HepG2 (cell line): Measurements from ENCODE around the gene ZNF316. TPM values are rescaled to one million over a fixed set of nuclear protein-coding genes. Genes with fewer than 3 reads are reported as not detected.

Experiments
- ASH2L ChIP-seq: fragments of 300-600, 200-600 bp; sonication (generic); IDR thresholded peaks from 2 replicates; pipeline ENCODE4 v1.7.0; 2017; ENCODE audit warnings: low read depth, mild to moderate bottlenecking, moderate library complexity, mixed read lengths, low read length; ENCODE audit not compliant: insufficient read length
- CCAR2 ChIP-seq: fragments of 200-400 bp; formaldehyde crosslinking; optimal IDR thresholded peaks from 2 replicates; pipeline ENCODE3; 2018; ENCODE audit warnings: low read depth, mild to moderate bottlenecking, low read length, moderate library complexity
- EZH2 ChIP-seq: conservative IDR thresholded peaks from 2 replicates; pipeline ENCODE4 v1.6.1; 2012; ENCODE audit warnings: mild to moderate bottlenecking, low read depth, low read length, moderate library complexity
- FIP1L1 ChIP-seq: fragments of 200-400 bp; formaldehyde crosslinking; IDR thresholded peaks from 2 replicates; pipeline ENCODE4 v1.6.1; 2018; ENCODE audit warnings: low read depth, mild to moderate bottlenecking, low read length, moderate library complexity, borderline replicate concordance; ENCODE audit not compliant: insufficient read depth
- GTF3A ChIP-seq: sonication (generic); formaldehyde crosslinking; conservative IDR thresholded peaks from 2 replicates; pipeline ENCODE4 v1.4.0; 2020; ENCODE audit warnings: mild to moderate bottlenecking, missing genetic modification reagents
- MEIS2 ChIP-seq: sonication (generic); formaldehyde crosslinking; IDR thresholded peaks from 2 replicates; pipeline ENCODE4 v1.9.0; 2021; ENCODE audit warnings: mild to moderate bottlenecking, missing genetic modification reagents
- PCBP1 ChIP-seq: fragments of 200-400 bp; formaldehyde crosslinking; IDR thresholded peaks from 2 replicates; pipeline ENCODE4 v1.6.1; 2017; ENCODE audit warnings: mild to moderate bottlenecking, low read depth, low read length, borderline replicate concordance
- RFXANK ChIP-seq: IDR thresholded peaks from 2 replicates; pipeline ENCODE4 v1.6.1; 2016
- XBP1 ChIP-seq: sonication (generic); formaldehyde crosslinking; IDR thresholded peaks from 2 replicates; pipeline ENCODE4 v1.5.0; 2020; ENCODE audit warnings: missing genetic modification reagents
- ZEB1 ChIP-seq: IDR thresholded peaks from 2 replicates; pipeline ENCODE4 v1.6.1; 2012; ENCODE audit warnings: mild to moderate bottlenecking, low read depth, inconsistent platforms; ENCODE audit not compliant: insufficient replicate concordance
- ZFP62 ChIP-seq: sonication (generic); formaldehyde crosslinking; IDR thresholded peaks from 2 replicates; pipeline ENCODE4 v1.4.0; 2020; ENCODE audit warnings: missing genetic modification reagents
- ZNF263 ChIP-seq: sonication (generic); formaldehyde crosslinking; IDR thresholded peaks from 2 replicates; pipeline ENCODE4 v1.4.0; 2020; ENCODE audit warnings: missing genetic modification reagents
- ZNF33B ChIP-seq: sonication (generic); formaldehyde crosslinking; IDR thresholded peaks from 2 replicates; pipeline ENCODE4 v1.5.1; 2020; ENCODE audit warnings: mild to moderate bottlenecking, missing genetic modification reagents
- ZNF547 ChIP-seq: sonication (generic); formaldehyde crosslinking; IDR thresholded peaks from 2 replicates; pipeline ENCODE4 v1.5.1; 2020; ENCODE audit warnings: mild to moderate bottlenecking, missing genetic modification reagents
- ZNF672 ChIP-seq: sonication (generic); formaldehyde crosslinking; IDR thresholded peaks from 2 replicates; pipeline ENCODE4 v1.8.1; 2022; ENCODE audit warnings: missing genetic modification reagents
- ZSCAN21 ChIP-seq: sonication (generic); formaldehyde crosslinking; IDR thresholded peaks from 2 replicates; pipeline ENCODE4 v1.8.0; 2022; ENCODE audit warnings: mild to moderate bottlenecking, missing genetic modification reagents, moderate library complexity, borderline replicate concordance
- polyA plus RNA-seq, 8 experiments: library from polyadenylated mRNA; depleted of rRNA in 3 of 8; stranded (reverse) in 7 of 8; unstranded in 1 of 8; fragments of >200 nt; fragmentation: Illumina TruSeq in 4 of 8; extraction: Trizol in 4 of 8; gene quantifications; 2 replicates each; pipeline versions ENCODE4 v1.2.1 to v1.2.3, GENCODE V29; 2011 to 2016; ENCODE audit warnings: low read depth in 4 of 8, missing spikeins in 1 of 8, mixed read lengths in 1 of 8; ENCODE audit not compliant: insufficient read depth in 1 of 8
- total RNA-seq, 5 experiments: library from RNA; depleted of rRNA; stranded (reverse); fragments of >200 nt; fragmentation: Illumina TruSeq; extraction: Trizol; gene quantifications; 2 replicates each; pipeline ENCODE4 v1.2.3, GENCODE V29; 2016; ENCODE audit warnings: low read depth in 1 of 5
- TF ChIP-seq, protein P1 (sequence below): sonication (generic); formaldehyde crosslinking; IDR thresholded peaks from 2 replicates; pipeline ENCODE4 v1.8.1; 2023; ENCODE audit warnings: mild to moderate bottlenecking, missing genetic modification reagents, borderline replicate concordance
- TF ChIP-seq, protein P2 (sequence below): sonication (generic); formaldehyde crosslinking; IDR thresholded peaks from 2 replicates; pipeline ENCODE4 v1.4.0; 2020; ENCODE audit warnings: mild to moderate bottlenecking, missing genetic modification reagents
- TF ChIP-seq, protein P3 (sequence below): sonication (generic); formaldehyde crosslinking; IDR thresholded peaks from 2 replicates; pipeline ENCODE4 v1.5.0; 2020; ENCODE audit warnings: mild to moderate bottlenecking, missing genetic modification reagents

The ZNF316 gene
- total and polyA plus RNA-seq, 2 of the 13 experiments (the other 11 are each of a cell fraction or from before 2014, with no cell fraction given), result 4.3 to 9.9 TPM

DNA sequence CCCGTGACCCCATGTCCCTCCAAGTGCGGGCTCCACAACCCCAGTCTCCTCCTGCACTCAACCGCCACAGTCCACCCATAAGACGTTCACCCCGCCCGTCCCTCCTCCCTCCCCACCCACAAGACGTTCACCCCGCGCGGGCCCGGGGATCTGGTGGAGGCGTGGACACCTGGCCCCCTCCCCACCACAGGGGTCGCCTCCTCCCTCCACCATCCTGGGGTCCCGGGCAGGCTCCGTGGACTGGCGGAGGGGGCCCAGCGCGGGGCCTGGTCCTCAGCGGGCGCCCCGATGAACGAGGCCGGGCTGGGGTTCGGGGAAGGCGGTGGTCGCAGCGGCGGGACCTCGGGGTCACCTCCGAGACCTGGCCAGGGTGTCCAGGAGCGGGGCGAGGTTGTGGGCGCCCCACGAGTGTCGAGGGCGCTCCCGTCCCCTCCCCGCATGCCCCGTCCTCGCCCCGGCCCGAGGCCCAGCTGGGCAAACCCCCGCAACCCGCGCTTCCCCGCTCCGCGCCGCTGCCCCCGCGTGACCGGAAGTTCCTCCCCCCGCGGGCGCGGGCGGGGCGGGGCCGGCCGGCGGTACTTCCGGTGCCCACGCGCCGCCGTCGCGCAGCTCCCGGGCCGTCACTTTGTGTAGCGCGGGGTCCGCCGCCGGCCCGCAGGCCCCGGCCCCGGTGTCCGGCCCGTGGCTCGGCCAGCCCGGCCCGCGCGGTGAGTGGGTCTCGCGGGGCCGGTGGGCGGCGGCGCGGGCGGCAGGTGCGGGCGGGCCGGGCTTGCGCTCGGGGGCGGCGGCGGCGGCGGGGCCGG is at the start of gene ZNF316 (continued):
- TF ChIP-seq, protein P1, sequence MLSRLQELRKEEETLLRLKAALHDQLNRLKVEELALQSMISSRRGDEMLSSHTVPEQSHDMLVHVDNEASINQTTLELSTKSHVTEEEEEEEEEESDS, result no peak
- no peak for TF ChIP-seq ZFP62 (CRISPR knock-in tag)
- 0 out of 2 replicates have a peak, but pooled peaks have one; percentile 20 for TF ChIP-seq MEIS2 (CRISPR knock-in tag)
- TF ChIP-seq ZNF263 (CRISPR knock-in tag), result peak; percentile 20; the same call in 1 of the 2 replicates
- TF ChIP-seq FIP1L1, result no peak
- no peak for TF ChIP-seq CCAR2
- TF ChIP-seq XBP1 (CRISPR knock-in tag), result no peak
- peak; percentile 42; the same call in 1 of the 2 replicates for TF ChIP-seq ZNF547 (CRISPR knock-in tag)
- no peak for TF ChIP-seq ZEB1
- peak; percentile 52; the same call in 1 of the 2 replicates for TF ChIP-seq ZNF33B (CRISPR knock-in tag)
- no peak for TF ChIP-seq EZH2
- TF ChIP-seq, protein P2, sequence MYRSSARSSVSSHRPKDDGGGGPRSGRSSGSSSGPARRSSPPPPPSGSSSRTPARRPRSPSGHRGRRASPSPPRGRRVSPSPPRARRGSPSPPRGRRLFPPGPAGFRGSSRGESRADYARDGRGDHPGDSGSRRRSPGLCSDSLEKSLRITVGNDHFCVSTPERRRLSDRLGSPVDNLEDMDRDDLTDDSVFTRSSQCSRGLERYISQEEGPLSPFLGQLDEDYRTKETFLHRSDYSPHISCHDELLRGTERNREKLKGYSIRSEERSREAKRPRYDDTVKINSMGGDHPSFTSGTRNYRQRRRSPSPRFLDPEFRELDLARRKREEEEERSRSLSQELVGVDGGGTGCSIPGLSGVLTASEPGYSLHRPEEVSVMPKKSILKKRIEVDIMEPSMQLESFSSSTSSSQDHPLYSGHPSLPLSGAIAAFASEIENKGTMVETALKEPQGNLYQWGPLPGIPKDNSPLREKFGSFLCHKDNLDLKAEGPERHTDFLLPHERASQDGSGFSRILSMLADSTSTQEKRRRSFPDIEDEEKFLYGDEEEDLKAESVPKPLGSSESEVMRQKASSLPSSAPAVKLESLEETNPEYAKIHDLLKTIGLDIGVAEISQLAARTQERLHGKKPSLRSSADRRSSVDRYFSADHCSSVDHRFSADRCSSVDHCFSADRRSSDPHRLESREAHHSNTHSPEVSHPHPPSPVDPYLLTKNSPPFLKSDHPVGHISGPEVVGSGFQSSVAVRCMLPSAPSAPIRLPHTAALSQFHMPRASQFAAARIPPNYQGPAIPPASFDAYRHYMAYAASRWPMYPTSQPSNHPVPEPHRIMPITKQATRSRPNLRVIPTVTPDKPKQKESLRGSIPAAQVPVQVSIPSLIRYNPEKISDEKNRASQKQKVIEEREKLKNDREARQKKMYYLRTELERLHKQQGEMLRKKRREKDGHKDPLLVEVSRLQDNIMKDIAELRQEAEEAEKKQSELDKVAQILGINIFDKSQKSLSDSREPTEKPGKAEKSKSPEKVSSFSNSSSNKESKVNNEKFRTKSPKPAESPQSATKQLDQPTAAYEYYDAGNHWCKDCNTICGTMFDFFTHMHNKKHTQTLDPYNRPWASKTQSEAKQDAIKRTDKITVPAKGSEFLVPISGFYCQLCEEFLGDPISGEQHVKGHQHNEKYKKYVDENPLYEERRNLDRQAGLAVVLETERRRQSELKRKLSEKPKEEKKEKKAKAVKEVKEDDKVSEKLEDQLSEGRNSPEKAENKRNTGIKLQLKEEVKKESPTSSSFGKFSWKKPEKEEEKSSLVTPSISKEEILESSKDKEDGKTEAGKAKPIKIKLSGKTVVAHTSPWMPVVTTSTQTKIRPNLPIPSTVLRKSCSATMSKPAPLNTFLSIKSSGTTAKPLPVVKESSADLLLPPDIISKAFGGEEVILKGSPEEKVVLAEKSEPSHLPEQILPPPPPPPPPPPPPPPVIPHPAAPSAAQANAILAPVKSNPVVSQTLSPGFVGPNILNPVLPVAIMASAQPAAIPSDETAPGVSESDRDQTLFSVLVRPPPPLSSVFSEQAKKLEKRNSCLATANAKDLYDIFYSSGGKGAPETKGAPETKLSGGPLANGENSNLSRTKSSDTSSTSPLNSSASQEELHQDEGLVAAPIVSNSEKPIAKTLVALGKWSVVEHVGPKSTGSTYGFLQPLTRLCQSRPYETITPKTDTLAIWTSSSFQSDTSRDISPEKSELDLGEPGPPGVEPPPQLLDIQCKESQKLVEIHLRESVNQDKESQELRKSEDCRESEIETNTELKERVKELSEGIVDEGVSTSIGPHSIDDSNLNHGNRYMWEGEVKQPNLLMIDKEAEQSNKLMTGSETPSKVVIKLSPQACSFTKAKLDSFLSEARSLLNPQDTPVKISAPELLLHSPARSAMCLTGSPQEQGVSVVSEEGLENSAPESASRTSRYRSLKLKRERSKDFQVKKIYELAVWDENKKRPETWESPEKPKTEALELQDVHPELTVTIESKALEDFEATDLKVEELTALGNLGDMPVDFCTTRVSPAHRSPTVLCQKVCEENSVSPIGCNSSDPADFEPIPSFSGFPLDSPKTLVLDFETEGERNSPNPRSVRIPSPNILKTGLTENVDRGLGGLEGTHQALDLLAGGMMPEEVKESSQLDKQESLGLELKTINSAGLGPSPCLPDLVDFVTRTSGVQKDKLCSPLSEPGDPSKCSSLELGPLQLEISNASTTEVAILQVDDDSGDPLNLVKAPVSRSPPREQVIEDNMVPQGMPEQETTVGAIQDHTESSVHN, result no peak
- TF ChIP-seq, protein P3, sequence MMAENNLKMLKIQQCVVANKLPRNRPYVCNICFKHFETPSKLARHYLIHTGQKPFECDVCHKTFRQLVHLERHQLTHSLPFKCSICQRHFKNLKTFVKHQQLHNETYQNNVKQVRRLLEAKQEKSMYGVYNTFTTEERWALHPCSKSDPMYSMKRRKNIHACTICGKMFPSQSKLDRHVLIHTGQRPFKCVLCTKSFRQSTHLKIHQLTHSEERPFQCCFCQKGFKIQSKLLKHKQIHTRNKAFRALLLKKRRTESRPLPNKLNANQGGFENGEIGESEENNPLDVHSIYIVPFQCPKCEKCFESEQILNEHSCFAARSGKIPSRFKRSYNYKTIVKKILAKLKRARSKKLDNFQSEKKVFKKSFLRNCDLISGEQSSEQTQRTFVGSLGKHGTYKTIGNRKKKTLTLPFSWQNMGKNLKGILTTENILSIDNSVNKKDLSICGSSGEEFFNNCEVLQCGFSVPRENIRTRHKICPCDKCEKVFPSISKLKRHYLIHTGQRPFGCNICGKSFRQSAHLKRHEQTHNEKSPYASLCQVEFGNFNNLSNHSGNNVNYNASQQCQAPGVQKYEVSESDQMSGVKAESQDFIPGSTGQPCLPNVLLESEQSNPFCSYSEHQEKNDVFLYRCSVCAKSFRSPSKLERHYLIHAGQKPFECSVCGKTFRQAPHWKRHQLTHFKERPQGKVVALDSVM (CRISPR knock-in tag), result no peak
- TF ChIP-seq PCBP1, result 0 out of 2 replicates have a peak, but pooled peaks have one; percentile 45
- peak; percentile 49; the same call in 1 of the 2 replicates for TF ChIP-seq ZSCAN21
- no peak for TF ChIP-seq RFXANK (CRISPR knock-in tag)
- no peak for TF ChIP-seq ZNF672 (CRISPR knock-in tag)
- no peak for TF ChIP-seq ASH2L
- no peak for TF ChIP-seq GTF3A
